Measurements from ENCODE around the gene GSG1L.
"Not testable (repeated sequence)": the region's sequence is repeated elsewhere in the genome, so short reads cannot be mapped to it uniquely, and the experiment has no call there.

Gene GSG1L

DNA sequence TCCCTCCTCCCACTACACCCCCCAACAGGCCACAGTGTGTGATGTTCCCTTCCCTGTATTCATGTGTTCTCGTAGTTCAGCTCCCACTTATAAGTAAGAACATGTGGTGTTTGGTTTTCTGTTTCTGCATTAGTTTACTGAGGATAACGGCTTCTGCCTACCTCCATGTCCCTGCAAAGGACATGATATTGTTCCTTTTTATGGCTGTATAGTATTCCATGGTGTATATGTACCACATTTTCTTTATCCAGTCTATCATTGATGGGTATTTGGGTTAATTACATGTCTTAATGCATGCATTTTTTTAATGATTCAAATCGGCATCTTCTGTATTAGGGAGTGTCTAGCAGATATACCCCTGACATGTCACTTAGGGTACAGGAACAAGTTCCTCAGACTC, 320.5 kb downstream of the GSG1L start:
- not testable (repeated sequence) for H3K9me3 ChIP-seq (ENCODE audit: control insufficient read depth, low read length); DNase-seq (ENCODE audit: low read depth); H3K9ac ChIP-seq (ENCODE audit: low read length); H3K4me1 ChIP-seq (ENCODE audit: control insufficient read depth, insufficient read depth, low read length); H3K27me3 ChIP-seq (replicated peaks; ENCODE audit: control insufficient read depth, insufficient read depth, low read length); H3K4me3 ChIP-seq (ENCODE audit: low read length); H3K36me3 ChIP-seq (ENCODE audit: control insufficient read depth, insufficient read depth, low read length, severe bottlenecking)

DNA sequence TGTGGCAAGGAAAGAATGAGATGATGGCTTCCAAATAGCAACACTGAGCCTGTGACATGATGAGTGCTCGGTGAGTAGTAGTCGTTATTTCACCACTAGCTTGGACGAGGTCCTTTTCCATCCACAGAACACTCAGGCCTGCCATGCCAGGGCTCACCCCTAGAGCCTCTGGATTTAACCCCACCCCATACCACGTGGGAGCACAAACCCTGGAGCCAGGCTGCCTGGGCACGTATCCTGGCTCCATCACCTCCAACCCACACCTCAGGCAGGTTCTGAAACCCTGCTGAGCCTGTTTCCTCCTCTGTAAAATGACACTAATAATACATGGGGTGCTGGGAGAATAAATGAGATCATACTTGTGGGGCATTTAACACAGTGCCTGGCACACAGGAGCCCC, 321.2 kb downstream of the GSG1L start:
- no peak overlapping the region for H3K9ac ChIP-seq (ENCODE audit: low read length)
- H3K4me3 ChIP-seq (ENCODE audit: low read length), result no peak overlapping the region
- no peaks in the 10 kb centered on the region for H3K27me3 ChIP-seq (replicated peaks; ENCODE audit: control insufficient read depth, insufficient read depth, low read length)
- H3K4me1 ChIP-seq (ENCODE audit: control insufficient read depth, insufficient read depth, low read length), result no peaks in the 10 kb centered on the region
- DNase-seq (ENCODE audit: low read depth), result no peak
- H3K36me3 ChIP-seq (ENCODE audit: control insufficient read depth, insufficient read depth, low read length, severe bottlenecking), result peaks cover 3% of the 10 kb centered on the region
- H3K9me3 ChIP-seq (ENCODE audit: control insufficient read depth, low read length), result no peaks in the 10 kb centered on the region

DNA sequence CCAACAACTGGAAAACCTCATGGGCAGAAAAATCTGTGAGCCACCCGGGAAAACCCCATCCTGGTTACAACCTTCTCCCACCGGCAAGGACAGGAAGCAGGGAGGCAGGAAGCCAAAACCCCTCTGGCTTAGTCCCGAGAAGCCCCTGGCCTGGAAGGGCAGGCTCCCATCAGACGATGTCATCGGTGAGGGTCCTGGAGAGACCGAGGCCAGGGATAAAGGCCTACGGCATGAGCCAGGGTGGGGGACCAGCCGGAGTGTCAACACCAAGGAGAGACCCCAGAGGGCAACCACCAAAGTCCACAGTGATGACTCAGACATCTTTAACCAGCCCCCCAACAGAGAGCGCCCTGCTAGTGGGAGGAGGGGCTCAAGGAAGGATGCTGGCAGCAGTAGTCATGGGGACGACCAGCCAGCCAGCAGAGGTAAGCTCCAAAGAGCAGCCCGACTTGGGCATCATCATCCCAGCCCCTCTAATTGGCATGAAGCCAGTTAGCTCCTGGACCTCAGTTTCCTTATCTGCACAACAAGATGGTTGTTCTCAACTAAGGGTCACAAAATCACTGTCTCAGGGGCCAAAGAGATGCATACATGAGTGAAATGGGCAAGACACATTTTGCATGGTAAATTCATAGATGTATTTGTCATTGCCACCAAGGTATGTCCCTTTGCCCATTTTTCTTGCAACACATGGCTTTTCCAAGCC, 322.9 kb downstream of the GSG1L start:
- Histone ChIP-seq H3K4me1 (ENCODE audit: control insufficient read depth, insufficient read depth, low read length) (no peaks in the 10 kb centered on the region), H3K36me3 (ENCODE audit: control insufficient read depth, insufficient read depth, low read length, severe bottlenecking) (peaks cover 3% of the 10 kb centered on the region), H3K9me3 (ENCODE audit: control insufficient read depth, low read length) (no peaks in the 10 kb centered on the region), H3K27me3 (replicated peaks; ENCODE audit: control insufficient read depth, insufficient read depth, low read length) (no peaks in the 10 kb centered on the region), H3K4me3 (ENCODE audit: low read length) (no peak overlapping the region), H3K9ac (ENCODE audit: low read length) (no peak overlapping the region)
- DNase-seq (ENCODE audit: low read depth), result no peak

DNA sequence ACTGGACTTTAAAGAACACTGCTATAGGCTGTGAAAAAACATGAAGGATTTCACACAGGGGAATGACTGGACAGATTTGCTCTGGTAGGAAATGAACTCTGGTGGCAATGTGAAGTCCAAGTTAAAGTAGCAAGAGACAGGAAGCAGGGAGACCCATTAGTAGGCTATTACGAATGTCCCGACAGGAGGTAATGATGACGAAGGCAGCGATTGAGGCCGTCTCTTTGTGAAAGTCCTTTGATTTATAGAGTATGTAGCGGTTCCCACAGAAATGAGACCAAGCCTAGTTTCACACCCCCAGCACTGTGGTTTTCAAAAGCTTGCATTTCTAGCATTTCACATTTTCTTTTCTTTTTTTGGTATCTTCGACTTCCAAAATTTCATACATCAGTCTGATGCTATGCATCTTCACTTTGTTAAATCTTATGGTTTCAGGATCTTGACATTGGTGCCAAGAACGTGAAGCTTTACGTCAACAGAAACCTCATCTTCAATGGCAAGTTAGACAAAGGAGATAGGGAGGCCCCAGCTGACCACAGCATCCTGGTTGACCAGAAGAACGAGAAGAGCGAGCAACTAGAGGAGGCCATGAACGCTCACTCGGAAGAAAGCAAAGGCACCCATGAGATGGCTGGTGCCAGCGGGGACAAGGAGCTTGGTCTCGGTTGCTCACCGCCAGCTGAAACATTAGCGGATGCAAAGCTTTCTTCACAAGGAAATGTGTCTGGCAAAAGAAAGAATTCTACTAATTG, 323.7 kb downstream of the GSG1L start:
- Histone ChIP-seq H3K9ac (ENCODE audit: low read length) (no peak overlapping the region), H3K4me1 (ENCODE audit: control insufficient read depth, insufficient read depth, low read length) (no peaks in the 10 kb centered on the region)
- no peak for DNase-seq (ENCODE audit: low read depth)

DNA sequence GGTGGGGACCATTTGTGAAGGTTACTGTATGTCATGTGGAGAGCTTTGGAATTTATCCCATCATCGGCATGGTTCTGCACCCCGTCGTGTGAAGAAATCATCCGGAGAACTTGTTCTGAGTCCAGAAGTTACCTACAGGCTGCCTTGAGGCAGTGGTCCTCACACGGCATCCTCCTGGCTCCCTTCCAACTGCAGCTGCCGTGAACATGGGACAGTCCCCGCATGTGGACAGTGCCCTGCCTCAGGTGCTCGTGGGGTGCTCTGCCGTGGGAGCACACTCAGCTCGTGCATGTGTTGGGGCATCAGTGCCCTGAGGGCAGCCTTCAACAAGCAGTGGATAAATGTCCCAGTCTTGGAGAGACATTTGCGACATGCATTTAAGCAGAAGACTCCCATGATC, 324.9 kb downstream of the GSG1L start:
- H3K27me3 ChIP-seq (replicated peaks; ENCODE audit: control insufficient read depth, insufficient read depth, low read length), result no peaks in the 10 kb centered on the region
- no peak overlapping the region for H3K4me3 ChIP-seq (ENCODE audit: low read length)
- peaks cover 3% of the 10 kb centered on the region for H3K36me3 ChIP-seq (ENCODE audit: control insufficient read depth, insufficient read depth, low read length, severe bottlenecking)
- H3K4me1 ChIP-seq (ENCODE audit: control insufficient read depth, insufficient read depth, low read length), result no peaks in the 10 kb centered on the region
- no peak overlapping the region for H3K9ac ChIP-seq (ENCODE audit: low read length)
- H3K9me3 ChIP-seq (ENCODE audit: control insufficient read depth, low read length), result no peaks in the 10 kb centered on the region
- no peak for DNase-seq (ENCODE audit: low read depth)

More for the DNA sequence above, 323.7 kb downstream of the GSG1L start:
- H3K36me3 ChIP-seq (ENCODE audit: control insufficient read depth, insufficient read depth, low read length, severe bottlenecking), result peaks cover 3% of the 10 kb centered on the region
- no peaks in the 10 kb centered on the region for H3K9me3 ChIP-seq (ENCODE audit: control insufficient read depth, low read length)
- H3K27me3 ChIP-seq (replicated peaks; ENCODE audit: control insufficient read depth, insufficient read depth, low read length), result no peaks in the 10 kb centered on the region
- no peak overlapping the region for H3K4me3 ChIP-seq (ENCODE audit: low read length)
